Parietal lobe (tissue), 2 donors: ENCODE results near the gene NOL9. TPM values are rescaled to one million over a fixed set of nuclear protein-coding genes. Genes with fewer than 3 reads are reported as not detected.

Experiments
- small RNA-seq: library from RNA; depleted of rRNA; stranded (forward); fragments of <200 nt; gene quantifications from one replicate; pipeline ENCODE3, GENCODE V24; 2014; ENCODE audit warnings: low replicate concordance
- total RNA-seq: library from RNA; depleted of rRNA; stranded (reverse); fragments of >200 nt; gene quantifications from one replicate; pipeline ENCODE4 v1.2.3, GENCODE V29; 2014

NOL9 gene
- total RNA-seq: 52.9 TPM

DNA sequence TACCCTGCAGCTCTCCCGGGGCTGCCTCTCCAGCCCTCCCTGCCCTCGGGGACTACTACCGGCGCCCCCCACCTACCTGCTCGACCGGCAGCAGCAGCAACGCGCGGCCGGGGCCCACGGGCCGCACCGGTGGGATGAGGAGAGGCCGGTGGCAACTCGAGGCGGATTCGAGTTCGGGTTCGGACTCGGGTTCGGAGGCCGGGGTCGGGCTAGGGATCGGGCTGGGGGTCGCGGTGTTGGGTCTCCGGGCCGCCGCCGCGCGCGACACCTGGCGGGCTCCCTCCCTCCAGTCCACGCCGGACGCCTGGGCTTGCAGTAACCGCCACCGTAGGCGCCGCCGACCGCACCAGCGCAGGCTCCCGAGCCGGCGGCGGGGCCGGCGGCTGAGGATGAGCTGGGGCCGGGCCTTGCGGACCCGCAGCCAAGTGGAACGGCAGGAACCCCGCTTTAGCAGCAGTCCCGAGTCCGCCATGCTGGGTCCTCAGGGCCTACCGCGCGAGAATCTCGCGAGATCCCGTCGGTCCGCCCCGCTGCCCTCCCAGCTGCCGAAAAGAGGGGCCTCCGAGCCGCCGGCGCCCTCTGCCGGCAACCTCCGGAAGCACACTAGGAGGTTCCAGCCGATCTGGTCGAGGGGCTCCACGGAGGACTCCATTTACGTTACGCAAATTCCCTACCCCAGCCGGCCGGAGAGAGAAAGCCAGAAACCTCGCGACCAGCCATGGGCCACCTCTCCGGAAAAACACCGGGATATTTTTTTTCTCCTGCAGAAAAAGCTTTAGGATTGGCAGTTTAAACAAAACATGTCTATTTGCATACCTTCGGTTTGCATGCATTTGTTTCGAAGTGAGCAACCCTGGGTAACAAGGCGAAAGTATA, at the start of gene NOL9:
Gene NOL9 (minus strand): TSS at position 483 of the 876 bp plus-strand sequence. CDS start 11 bp downstream, at position 472.

GRCh38 chr1:6602669-6603237, 48.4 kb upstream of the NOL9 start, which contains the start of gene KLHL21:
Gene KLHL21, minus strand, starts transcription at chr1:6602869. Its CDS starts 52 bp downstream, at chr1:6602817.

DNA sequence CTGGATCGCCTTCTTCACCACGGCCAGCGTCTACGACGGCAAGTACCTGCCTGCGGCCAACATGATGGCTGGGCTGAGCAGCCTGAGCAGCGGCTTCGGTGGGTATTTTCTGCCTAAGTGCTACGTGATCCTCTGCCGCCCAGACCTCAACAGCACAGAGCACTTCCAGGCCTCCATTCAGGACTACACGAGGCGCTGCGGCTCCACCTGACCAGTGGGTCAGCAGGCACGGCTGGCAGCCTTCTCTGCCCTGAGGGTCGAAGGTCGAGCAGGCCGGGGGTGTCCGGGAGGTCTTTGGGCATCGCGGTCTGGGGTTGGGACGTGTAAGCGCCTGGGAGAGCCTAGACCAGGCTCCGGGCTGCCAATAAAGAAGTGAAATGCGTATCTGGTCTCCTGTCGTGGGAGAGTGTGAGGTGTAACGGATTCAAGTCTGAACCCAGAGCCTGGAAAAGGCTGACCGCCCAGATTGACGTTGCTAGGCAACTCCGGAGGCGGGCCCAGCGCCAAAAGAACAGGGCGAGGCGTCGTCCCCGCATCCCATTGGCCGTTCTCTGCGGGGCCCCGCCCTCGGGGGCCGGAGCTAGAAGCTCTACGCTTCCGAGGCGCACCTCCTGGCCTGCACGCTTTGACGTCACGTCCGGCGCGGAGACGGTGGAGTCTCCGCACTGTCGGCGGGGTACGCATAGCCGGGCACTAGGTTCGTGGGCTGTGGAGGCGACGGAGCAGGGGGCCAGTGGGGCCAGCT, 25.2 kb upstream of the NOL9 start, which contains the start of gene ZBTB48:
Gene ZBTB48 (plus strand): TSS at position 621 of the 745 bp plus-strand sequence. CDS start 616 bp downstream, outside the sequence.

GRCh38 chr1:6554907-6555778, 830 bp upstream of the NOL9 start, which contains the start of gene TAS1R1:
Gene TAS1R1, plus strand, starts transcription at chr1:6555307. Its CDS starts 67 bp downstream, at chr1:6555374.

DNA sequence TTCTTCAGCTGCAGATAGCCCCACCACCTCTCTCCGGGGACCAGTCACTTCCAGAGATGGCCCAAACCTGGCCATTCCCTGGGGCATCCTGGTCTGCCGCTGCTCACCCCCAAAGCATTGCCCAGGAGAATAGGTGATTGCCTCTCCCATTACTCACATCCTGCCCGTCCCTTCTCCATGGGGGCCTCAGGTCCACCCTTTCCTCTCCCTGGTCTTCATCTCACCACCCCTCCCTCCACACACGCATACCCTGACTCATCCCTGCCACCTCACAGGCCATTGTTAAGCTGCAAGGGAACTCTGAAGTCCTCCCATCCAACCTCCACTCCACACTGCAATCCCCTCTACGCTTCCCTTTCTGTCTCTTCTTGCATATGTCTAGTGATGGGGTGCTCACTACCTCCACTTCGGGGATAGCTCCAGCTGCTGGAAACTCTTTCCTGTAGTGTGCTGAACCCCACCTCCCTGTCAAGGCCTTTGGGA, 62.8 kb downstream of the NOL9 start, which contains the start of gene PLEKHG5:
Gene PLEKHG5 (minus strand): TSS at position 188 of the 483 bp plus-strand sequence. CDS start 14,096 bp downstream, outside the sequence.

Small RNA genes within 50 kb of the gene (small RNA-seq; reads per million reads assigned to genes)
- gene RNU6-731P: not detected

Other genes with a start within 250 kb of the NOL9 start
- 51.3 TPM for gene ACOT7, start 160.7 kb downstream of the NOL9 start, total RNA-seq
- gene HES2, start 134.6 kb downstream of the NOL9 start, total RNA-seq: not detected
- under 0.01 TPM for gene ESPN, start 129.7 kb downstream of the NOL9 start, total RNA-seq
- gene TNFRSF25, start 88.3 kb downstream of the NOL9 start, total RNA-seq: 34.1 TPM
- 56.7 TPM for gene PLEKHG5, start 62.8 kb downstream of the NOL9 start, total RNA-seq
- gene TAS1R1, start 794 bp upstream of the NOL9 start, total RNA-seq: not detected
- 19.4 TPM for gene ZBTB48, start 25.5 kb upstream of the NOL9 start, total RNA-seq
- gene KLHL21, start 48.4 kb upstream of the NOL9 start, total RNA-seq: 9.1 TPM
- gene PHF13, start 59.2 kb upstream of the NOL9 start, total RNA-seq: 13.8 TPM
- 29.7 TPM for gene THAP3, start 70.4 kb upstream of the NOL9 start, total RNA-seq
- gene DNAJC11, start 147.3 kb upstream of the NOL9 start, total RNA-seq: 55.1 TPM
- 140 TPM for gene CAMTA1, start 230.9 kb upstream of the NOL9 start, total RNA-seq